ENCODE results near the gene SH3PXD2B. TPM values are rescaled to one million over a fixed set of nuclear protein-coding genes. Genes with fewer than 3 reads are reported as not detected.

Gene SH3PXD2B
- total RNA-seq, 1 donor from 2014 or later: 30.9 TPM

DNA sequence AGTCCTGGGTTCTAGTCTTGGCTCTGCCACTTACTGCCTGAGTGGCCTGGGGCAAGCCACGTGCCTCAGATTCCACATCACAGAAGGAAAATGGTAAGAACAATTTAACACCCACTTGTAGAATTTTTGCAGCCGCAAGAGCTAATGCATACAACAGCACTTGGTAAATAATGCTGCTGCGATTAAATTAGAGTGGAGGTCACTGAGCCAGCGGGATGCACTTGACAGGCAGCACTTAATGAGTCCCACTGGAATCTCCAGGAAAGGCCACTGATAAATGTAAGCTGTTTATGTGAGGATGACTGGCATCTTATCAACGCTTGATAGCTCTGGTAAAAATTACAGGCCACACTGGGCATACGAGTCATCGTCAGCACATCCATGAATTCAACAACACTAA is 111.4 kb downstream of the SH3PXD2B start:
- TF ChIP-seq CTCF (IDR thresholded peaks at IDR 0.05): no peak
- TF ChIP-seq POLR2AphosphoS5 (IDR thresholded peaks at IDR 0.05; ENCODE audit: insufficient read depth in 1 of 2, low read depth in 1 of 2): no peak
- no peak for TF ChIP-seq POLR2A (IDR thresholded peaks at IDR 0.05)
- intact Hi-C loops (cut with DNase I): no loop called here
- Histone ChIP-seq H3K9me3 (no peaks in the 10 kb centered on the region), H3K4me1 (no peaks in the 10 kb centered on the region), H3K4me3 (no peak overlapping the region), H3K27ac (no peak overlapping the region), H3K36me3 (peaks cover 0 to 84% of the 10 kb centered on the region in 2 donors), H3K27me3 (no peaks in the 10 kb centered on the region)
- no peak for DNase-seq (ENCODE audit: extremely low spot score in 2 of 2)

- no peak for DNase-seq (ENCODE audit: extremely low spot score in 2 of 2)
- Histone ChIP-seq H3K4me3 (no peak overlapping the region), H3K27me3 (no peaks in the 10 kb centered on the region), H3K27ac (no peak overlapping the region), H3K36me3 (peaks cover 0 to 64% of the 10 kb centered on the region in 2 donors), H3K4me1 (peaks cover 6% of the 10 kb centered on the region), H3K9me3 (no peaks in the 10 kb centered on the region)
- TF ChIP-seq POLR2A (IDR thresholded peaks at IDR 0.05) (no peak), CTCF (IDR thresholded peaks at IDR 0.05) (no peak), POLR2AphosphoS5 (IDR thresholded peaks at IDR 0.05; ENCODE audit: insufficient read depth in 1 of 2, low read depth in 1 of 2) (no peak)
- intact Hi-C loops (cut with DNase I): no loop called here
These were observed 114.8 kb downstream of the SH3PXD2B start for GRCh38 chr5:172339264-172340180.

DNA sequence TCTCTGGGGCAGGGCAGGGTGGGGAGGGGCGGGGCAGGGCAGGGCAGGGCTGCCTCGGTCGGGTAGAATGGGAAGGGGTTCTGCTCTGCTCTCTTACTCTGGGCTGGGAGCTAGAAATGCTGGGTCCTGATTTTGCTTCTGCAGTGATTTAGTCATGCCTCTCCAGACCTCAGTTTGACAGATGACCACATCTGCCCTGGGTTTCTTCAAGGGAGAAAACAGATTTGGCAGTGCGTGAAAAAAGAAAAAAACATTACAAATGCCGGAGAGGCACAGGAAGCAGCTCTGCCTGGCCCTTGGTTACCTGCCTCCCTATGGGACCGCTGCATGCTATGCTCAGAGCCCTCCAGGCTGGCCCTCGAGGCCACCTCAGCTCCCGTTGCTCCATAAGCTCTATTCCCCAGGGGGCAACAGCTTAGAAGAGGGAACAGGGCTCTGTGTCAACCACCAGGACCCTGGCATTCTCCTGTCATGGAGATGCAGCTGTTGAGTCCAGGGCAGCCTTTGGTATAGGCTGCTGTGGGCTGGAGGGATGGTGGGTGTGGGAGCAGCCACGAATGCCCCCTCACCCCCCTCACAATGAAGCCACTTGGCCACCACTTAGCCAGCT is 117.5 kb downstream of the SH3PXD2B start:
- Histone ChIP-seq H3K9me3 (no peaks in the 10 kb centered on the region), H3K36me3 (peaks cover 0 to 44% of the 10 kb centered on the region in 2 donors), H3K27me3 (no peaks in the 10 kb centered on the region), H3K4me3 (no peak overlapping the region), H3K27ac (peak overlapping the region; percentile 27), H3K4me1 (peaks cover 6% of the 10 kb centered on the region)
- no peak for DNase-seq (ENCODE audit: extremely low spot score in 2 of 2)
- TF ChIP-seq POLR2AphosphoS5 (IDR thresholded peaks at IDR 0.05; ENCODE audit: insufficient read depth in 1 of 2, low read depth in 1 of 2) (no peak), POLR2A (IDR thresholded peaks at IDR 0.05) (no peak), CTCF (IDR thresholded peaks at IDR 0.05) (no peak)
- intact Hi-C loops (cut with DNase I): no loop called here

GRCh38 chr5:172336264-172336663 is 118.1 kb downstream of the SH3PXD2B start:
- Histone ChIP-seq H3K4me3 (no peak overlapping the region), H3K9me3 (no peaks in the 10 kb centered on the region), H3K36me3 (peaks cover 0 to 41% of the 10 kb centered on the region in 2 donors), H3K27ac (no peak overlapping the region), H3K27me3 (no peaks in the 10 kb centered on the region), H3K4me1 (peaks cover 6% of the 10 kb centered on the region)
- intact Hi-C loops (cut with DNase I): no loop called here
- TF ChIP-seq POLR2A (IDR thresholded peaks at IDR 0.05): no peak
- no peak for TF ChIP-seq POLR2AphosphoS5 (IDR thresholded peaks at IDR 0.05; ENCODE audit: insufficient read depth in 1 of 2, low read depth in 1 of 2)
- TF ChIP-seq CTCF (IDR thresholded peaks at IDR 0.05): no peak
- DNase-seq (ENCODE audit: extremely low spot score in 2 of 2): no peak

DNA sequence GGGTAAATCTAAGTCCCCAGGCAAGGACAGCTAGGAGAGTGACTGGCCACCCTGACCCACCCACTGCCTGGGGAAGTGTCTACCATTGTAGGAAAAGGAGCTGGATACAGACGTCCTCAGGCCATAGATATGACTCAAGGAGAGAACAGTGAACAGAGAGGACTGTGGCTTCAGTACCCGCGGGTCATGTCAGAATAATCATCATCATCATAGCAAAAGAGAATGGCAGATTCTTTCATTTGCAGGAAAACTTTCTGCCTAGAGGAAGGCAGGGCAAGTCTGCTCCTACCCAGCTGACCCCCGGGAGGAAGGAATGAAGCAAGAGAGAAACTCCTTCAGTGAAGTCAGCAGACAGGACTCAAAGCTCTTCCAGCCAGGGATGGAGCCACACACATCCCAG is 118.6 kb downstream of the SH3PXD2B start:
- Histone ChIP-seq H3K4me1 (peaks cover 6% of the 10 kb centered on the region), H3K27ac (no peak overlapping the region), H3K9me3 (no peaks in the 10 kb centered on the region), H3K4me3 (no peak overlapping the region), H3K27me3 (no peaks in the 10 kb centered on the region), H3K36me3 (peaks cover 0 to 36% of the 10 kb centered on the region in 2 donors)
- TF ChIP-seq POLR2A (IDR thresholded peaks at IDR 0.05) (no peak), CTCF (IDR thresholded peaks at IDR 0.05) (no peak), POLR2AphosphoS5 (IDR thresholded peaks at IDR 0.05; ENCODE audit: insufficient read depth in 1 of 2, low read depth in 1 of 2) (no peak)
- DNase-seq (ENCODE audit: extremely low spot score in 2 of 2): no peak
- intact Hi-C loops (cut with DNase I): no loop called here

Data from vagina (tissue), 2 donors.